ENCODE measurements around the gene HUWE1.

HUWE1 gene

DNA sequence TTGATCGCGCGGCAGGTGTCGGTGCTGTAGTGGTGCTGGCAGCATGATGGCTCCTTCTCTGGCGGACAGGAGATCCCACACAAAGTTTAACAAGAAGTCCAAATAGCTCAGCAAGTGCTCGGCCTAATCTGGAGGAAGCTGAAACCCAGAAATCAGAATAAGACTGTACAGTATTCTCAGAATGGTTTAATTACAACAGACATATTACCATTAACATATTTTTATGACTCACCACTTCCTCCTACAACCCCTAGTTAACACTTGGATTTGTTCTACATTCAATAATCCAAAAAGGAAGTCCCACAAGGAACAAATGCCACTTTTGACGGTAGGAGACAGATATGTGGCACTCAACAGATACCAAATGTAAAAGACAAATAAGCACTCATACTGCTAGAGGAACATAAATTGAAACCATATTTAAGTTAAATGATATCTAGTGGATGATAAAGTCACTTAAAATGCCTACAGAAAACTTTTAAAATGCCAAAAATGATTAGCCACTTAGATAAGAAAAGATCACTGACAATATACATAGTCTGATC is 91.2 kb downstream of the HUWE1 start:
- Histone ChIP-seq H3K27me3 (ENCODE audit: control insufficient read depth in 3 of 3, insufficient read depth in 3 of 3, low read depth in 1 of 3, low read length in 3 of 3) (peaks cover 0 to 6% (median 0%) of the 10 kb centered on the region in 3 experiments), H3K4ac (ENCODE audit: low read length) (no peak overlapping the region), H2BK15ac (ENCODE audit: low read length) (no peak overlapping the region), H3K36me3 (replicated peaks in 1 of 2; ENCODE audit: control insufficient read depth in 2 of 2, insufficient read depth in 2 of 2, low read length in 2 of 2) (peaks cover 27 to 90% of the 10 kb centered on the region in 2 donors), H3K4me1 (ENCODE audit: control insufficient read depth in 2 of 2, insufficient read depth in 1 of 2, low read depth in 1 of 2, low read length in 2 of 2) (no peaks in the 10 kb centered on the region), H2AFZ (ENCODE audit: low read length) (no peak overlapping the region), H3K14ac (ENCODE audit: low read length) (no peak overlapping the region), H3K4me2 (ENCODE audit: insufficient read depth, low read length, poor library complexity, severe bottlenecking) (no peak overlapping the region), H3K23ac (ENCODE audit: low read depth, low read length, poor library complexity) (no peak overlapping the region), H2BK12ac (ENCODE audit: low read length) (no peak overlapping the region), H3K9ac (ENCODE audit: low read depth, low read length, poor library complexity) (no peak overlapping the region), H3K4me3 (ENCODE audit: low read length in 2 of 2) (no peak overlapping the region), H4K91ac (ENCODE audit: low read depth, low read length, poor library complexity) (no peak overlapping the region), H3K27ac (replicated peaks; ENCODE audit: low read length) (no peak overlapping the region), H3K18ac (ENCODE audit: low read length) (no peak overlapping the region), H4K8ac (ENCODE audit: low read depth, low read length) (no peak overlapping the region), H2BK120ac (ENCODE audit: low read depth, low read length) (no peak overlapping the region), H3K79me1 (ENCODE audit: low read depth, low read length) (no peaks in the 10 kb centered on the region), H2AK5ac (ENCODE audit: low read depth, low read length) (no peak overlapping the region), H2BK5ac (ENCODE audit: low read length) (no peak overlapping the region), H3K9me3 (replicated peaks in 1 of 2; ENCODE audit: control insufficient read depth in 2 of 2, insufficient read depth in 1 of 2, low read depth in 1 of 2, low read length in 2 of 2) (no peaks in the 10 kb centered on the region)
- no CpG with 5 or more reads among the region's 7 CpGs for WGBS, 2 donors (ENCODE audit: extremely low coverage in 2 of 2, insufficient read length in 2 of 2, insufficient replicate concordance in 1 of 2)
- no peak for DNase-seq (ENCODE audit: low spot score)

- no peaks in the 10 kb centered on the region for H3K4me1 ChIP-seq (ENCODE audit: control insufficient read depth in 2 of 2, insufficient read depth in 1 of 2, low read depth in 1 of 2, low read length in 2 of 2)
- H4K8ac ChIP-seq (ENCODE audit: low read depth, low read length), result no peak overlapping the region
- H3K9ac ChIP-seq (ENCODE audit: low read depth, low read length, poor library complexity), result no peak overlapping the region
- H2AFZ ChIP-seq (ENCODE audit: low read length), result no peak overlapping the region
- peaks cover 0 to 6% (median 0%) of the 10 kb centered on the region in 3 experiments for H3K27me3 ChIP-seq (ENCODE audit: control insufficient read depth in 3 of 3, insufficient read depth in 3 of 3, low read depth in 1 of 3, low read length in 3 of 3)
- no peak overlapping the region for H2BK12ac ChIP-seq (ENCODE audit: low read length)
- H2AK5ac ChIP-seq (ENCODE audit: low read depth, low read length), result no peak overlapping the region
- WGBS, 2 donors (ENCODE audit: extremely low coverage in 2 of 2, insufficient read length in 2 of 2, insufficient replicate concordance in 1 of 2), result no CpG with 5 or more reads among the region's 1 CpG
- H3K4me2 ChIP-seq (ENCODE audit: insufficient read depth, low read length, poor library complexity, severe bottlenecking), result no peak overlapping the region
- no peaks in the 10 kb centered on the region for H3K79me1 ChIP-seq (ENCODE audit: low read depth, low read length)
- H2BK5ac ChIP-seq (ENCODE audit: low read length), result no peak overlapping the region
- H3K23ac ChIP-seq (ENCODE audit: low read depth, low read length, poor library complexity), result no peak overlapping the region
- DNase-seq (ENCODE audit: low spot score), result no peak
- H3K18ac ChIP-seq (ENCODE audit: low read length), result no peak overlapping the region
- H2BK120ac ChIP-seq (ENCODE audit: low read depth, low read length), result no peak overlapping the region
- H3K27ac ChIP-seq (replicated peaks; ENCODE audit: low read length), result no peak overlapping the region
- peaks cover 27 to 90% of the 10 kb centered on the region in 2 donors for H3K36me3 ChIP-seq (replicated peaks in 1 of 2; ENCODE audit: control insufficient read depth in 2 of 2, insufficient read depth in 2 of 2, low read length in 2 of 2)
- H3K4ac ChIP-seq (ENCODE audit: low read length), result no peak overlapping the region
- H3K14ac ChIP-seq (ENCODE audit: low read length), result no peak overlapping the region
- H3K9me3 ChIP-seq (replicated peaks in 1 of 2; ENCODE audit: control insufficient read depth in 2 of 2, insufficient read depth in 1 of 2, low read depth in 1 of 2, low read length in 2 of 2), result no peaks in the 10 kb centered on the region
- no peak overlapping the region for H2BK15ac ChIP-seq (ENCODE audit: low read length)
- H4K91ac ChIP-seq (ENCODE audit: low read depth, low read length, poor library complexity), result no peak overlapping the region
- no peak overlapping the region for H3K4me3 ChIP-seq (ENCODE audit: low read length in 2 of 2)
Measured at GRCh38 chrX:53594354-53594753, 92.2 kb downstream of the HUWE1 start.

DNA sequence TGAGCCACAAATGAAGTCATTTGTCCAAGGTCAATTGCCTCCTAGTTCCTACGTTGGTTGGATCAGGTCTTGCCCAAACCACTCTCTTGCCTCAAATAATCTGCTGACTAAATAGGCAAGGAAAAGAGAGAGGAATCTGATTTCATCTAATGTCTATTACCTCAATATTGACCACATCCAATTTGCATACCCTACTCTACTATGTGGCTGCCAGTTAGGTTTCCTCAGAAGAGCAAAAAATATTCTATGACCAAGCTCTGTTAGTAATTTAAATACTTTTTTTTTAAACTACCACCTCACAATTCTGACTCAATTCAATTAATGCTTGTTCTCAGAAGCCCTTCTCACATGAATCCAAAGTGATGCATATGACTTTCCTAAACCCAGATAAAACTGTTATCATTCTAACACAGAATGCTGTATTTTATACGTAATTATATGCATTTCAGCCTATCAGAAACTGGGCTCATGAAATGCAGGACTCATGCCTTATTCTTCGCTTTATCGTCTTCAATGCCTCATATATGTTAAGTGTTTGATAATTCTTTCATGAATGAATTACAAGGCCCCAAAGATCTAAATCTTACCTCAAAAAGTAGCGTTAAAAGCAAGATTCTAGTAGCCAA is 98.6 kb downstream of the HUWE1 start:
- Histone ChIP-seq H2AFZ (ENCODE audit: low read length) (no peak overlapping the region), H2BK15ac (ENCODE audit: low read length) (no peak overlapping the region), H3K4me2 (ENCODE audit: insufficient read depth, low read length, poor library complexity, severe bottlenecking) (no peak overlapping the region), H3K36me3 (replicated peaks in 1 of 2; ENCODE audit: control insufficient read depth in 2 of 2, insufficient read depth in 2 of 2, low read length in 2 of 2) (peaks cover 40 to 100% of the 10 kb centered on the region in 2 donors), H3K23ac (ENCODE audit: low read depth, low read length, poor library complexity) (no peak overlapping the region), H3K4me1 (ENCODE audit: control insufficient read depth in 2 of 2, insufficient read depth in 1 of 2, low read depth in 1 of 2, low read length in 2 of 2) (no peaks in the 10 kb centered on the region), H3K9ac (ENCODE audit: low read depth, low read length, poor library complexity) (no peak overlapping the region), H2AK5ac (ENCODE audit: low read depth, low read length) (no peak overlapping the region), H3K4me3 (ENCODE audit: low read length in 2 of 2) (no peak overlapping the region), H3K9me3 (replicated peaks in 1 of 2; ENCODE audit: control insufficient read depth in 2 of 2, insufficient read depth in 1 of 2, low read depth in 1 of 2, low read length in 2 of 2) (no peaks in the 10 kb centered on the region), H2BK120ac (ENCODE audit: low read depth, low read length) (no peak overlapping the region), H3K4ac (ENCODE audit: low read length) (no peak overlapping the region), H4K8ac (ENCODE audit: low read depth, low read length) (no peak overlapping the region), H3K79me1 (ENCODE audit: low read depth, low read length) (peaks cover 3% of the 10 kb centered on the region), H2BK12ac (ENCODE audit: low read length) (no peak overlapping the region), H2BK5ac (ENCODE audit: low read length) (no peak overlapping the region), H3K18ac (ENCODE audit: low read length) (no peak overlapping the region), H3K14ac (ENCODE audit: low read length) (no peak overlapping the region), H3K27me3 (ENCODE audit: control insufficient read depth in 3 of 3, insufficient read depth in 3 of 3, low read depth in 1 of 3, low read length in 3 of 3) (peaks cover 0 to 2% (median 0%) of the 10 kb centered on the region in 3 experiments), H3K27ac (replicated peaks; ENCODE audit: low read length) (no peak overlapping the region), H4K91ac (ENCODE audit: low read depth, low read length, poor library complexity) (no peak overlapping the region)
- DNase-seq (ENCODE audit: low spot score), result no peak
- WGBS, 2 donors (ENCODE audit: extremely low coverage in 2 of 2, insufficient read length in 2 of 2, insufficient replicate concordance in 1 of 2), result no CpG with 5 or more reads among the region's 5 CpGs

DNA sequence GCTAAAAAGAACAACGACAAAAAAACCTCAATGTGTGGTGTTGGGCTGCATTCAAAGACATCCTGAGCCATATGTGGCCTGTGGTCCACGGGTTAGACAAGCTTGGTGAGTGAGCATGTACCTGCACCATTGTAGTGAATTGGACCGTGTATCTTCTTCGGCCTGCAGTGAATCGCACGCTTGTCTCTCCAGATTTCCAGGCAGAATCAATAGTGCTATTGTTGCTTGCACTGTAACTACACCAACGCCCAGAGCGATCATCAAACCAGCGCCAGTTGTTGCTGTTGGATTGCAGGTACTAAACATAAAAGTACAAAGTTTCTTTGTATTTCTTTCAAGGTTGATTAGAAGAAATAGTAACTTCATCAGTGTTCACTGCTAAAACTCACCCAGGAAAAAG is 101.6 kb downstream of the HUWE1 start:
- Histone ChIP-seq H2AK5ac (ENCODE audit: low read depth, low read length) (no peak overlapping the region), H2BK120ac (ENCODE audit: low read depth, low read length) (no peak overlapping the region), H3K4me2 (ENCODE audit: insufficient read depth, low read length, poor library complexity, severe bottlenecking) (no peak overlapping the region), H4K91ac (ENCODE audit: low read depth, low read length, poor library complexity) (no peak overlapping the region), H3K9ac (ENCODE audit: low read depth, low read length, poor library complexity) (no peak overlapping the region), H2AFZ (ENCODE audit: low read length) (no peak overlapping the region), H3K27ac (replicated peaks; ENCODE audit: low read length) (no peak overlapping the region), H3K27me3 (ENCODE audit: control insufficient read depth in 3 of 3, insufficient read depth in 3 of 3, low read depth in 1 of 3, low read length in 3 of 3) (no peaks in the 10 kb centered on the region), H4K8ac (ENCODE audit: low read depth, low read length) (no peak overlapping the region), H2BK12ac (ENCODE audit: low read length) (no peak overlapping the region), H3K4me1 (ENCODE audit: control insufficient read depth in 2 of 2, insufficient read depth in 1 of 2, low read depth in 1 of 2, low read length in 2 of 2) (no peaks in the 10 kb centered on the region), H3K14ac (ENCODE audit: low read length) (no peak overlapping the region), H3K36me3 (replicated peaks in 1 of 2; ENCODE audit: control insufficient read depth in 2 of 2, insufficient read depth in 2 of 2, low read length in 2 of 2) (peaks cover 30 to 100% of the 10 kb centered on the region in 2 donors), H2BK15ac (ENCODE audit: low read length) (no peak overlapping the region), H2BK5ac (ENCODE audit: low read length) (no peak overlapping the region), H3K4ac (ENCODE audit: low read length) (no peak overlapping the region), H3K4me3 (ENCODE audit: low read length in 2 of 2) (no peak overlapping the region), H3K23ac (ENCODE audit: low read depth, low read length, poor library complexity) (no peak overlapping the region), H3K79me1 (ENCODE audit: low read depth, low read length) (peaks cover 3% of the 10 kb centered on the region), H3K18ac (ENCODE audit: low read length) (no peak overlapping the region), H3K9me3 (replicated peaks in 1 of 2; ENCODE audit: control insufficient read depth in 2 of 2, insufficient read depth in 1 of 2, low read depth in 1 of 2, low read length in 2 of 2) (peaks cover 3 to 7% of the 10 kb centered on the region in 2 donors)
- DNase-seq (ENCODE audit: low spot score), result no peak
- WGBS, 2 donors (ENCODE audit: extremely low coverage in 2 of 2, insufficient read length in 2 of 2, insufficient replicate concordance in 1 of 2), result no CpG with 5 or more reads among the region's 9 CpGs

Data from neuronal stem cell (in vitro differentiated cells).